ENCODE data around the gene TLE3.

TLE3 gene

GRCh38 chr15:70098461-70099166 is 897 bp upstream of the TLE3 start:
- peak; percentile 19 for DNase-seq (ENCODE audit: low spot score)

- DNase-seq (ENCODE audit: low spot score), result no peak
Measured at GRCh38 chr15:70098153-70098460, 390 bp upstream of the TLE3 start.

GRCh38 chr15:70097063-70097320 is 725 bp downstream of the TLE3 start:
- no peak for DNase-seq (ENCODE audit: low spot score)

- DNase-seq (ENCODE audit: low spot score), result peak; percentile 49
Measured at GRCh38 chr15:70096215-70097062, 1.3 kb downstream of the TLE3 start.

- DNase-seq (ENCODE audit: low spot score), result no peak
Measured at GRCh38 chr15:70095408-70096214, 2.1 kb downstream of the TLE3 start.

- DNase-seq (ENCODE audit: low spot score), result no peak
Measured at GRCh38 chr15:70094690-70095311, 2.9 kb downstream of the TLE3 start.

GRCh38 chr15:70093481-70094319 is 4.0 kb downstream of the TLE3 start:
- peak; percentile 6 for DNase-seq (ENCODE audit: low spot score)

- DNase-seq (ENCODE audit: low spot score), result no peak
Measured at GRCh38 chr15:70093070-70093469, 4.6 kb downstream of the TLE3 start.

- no peak for DNase-seq (ENCODE audit: low spot score)
Measured at GRCh38 chr15:70092464-70093027, 5.2 kb downstream of the TLE3 start.

GRCh38 chr15:70091726-70092463 is 5.8 kb downstream of the TLE3 start:
- DNase-seq (ENCODE audit: low spot score), result peak; percentile 51

- DNase-seq (ENCODE audit: low spot score), result no peak
Measured at GRCh38 chr15:70090436-70091296, 7.1 kb downstream of the TLE3 start.

- no peak for DNase-seq (ENCODE audit: low spot score)
Measured at GRCh38 chr15:70089692-70089971, 8.1 kb downstream of the TLE3 start.

- no peak for DNase-seq (ENCODE audit: low spot score)
Measured at GRCh38 chr15:70088887-70089691, 8.6 kb downstream of the TLE3 start.

GRCh38 chr15:70088455-70088854 is 9.3 kb downstream of the TLE3 start:
- no peak for DNase-seq (ENCODE audit: low spot score)

- DNase-seq (ENCODE audit: low spot score), result no peak
Measured at GRCh38 chr15:70087708-70088352, 9.9 kb downstream of the TLE3 start.

GRCh38 chr15:70086636-70087035 is 11.1 kb downstream of the TLE3 start:
- DNase-seq (ENCODE audit: low spot score), result no peak

- no peak for DNase-seq (ENCODE audit: low spot score)
Measured at GRCh38 chr15:70084461-70084860, 13.3 kb downstream of the TLE3 start.

GRCh38 chr15:70083946-70084345 is 13.8 kb downstream of the TLE3 start:
- DNase-seq (ENCODE audit: low spot score), result peak; percentile 25

- no peak for DNase-seq (ENCODE audit: low spot score)
Measured at GRCh38 chr15:70083418-70083817, 14.3 kb downstream of the TLE3 start.

All from CD4-positive, alpha-beta T cell treated with Interleukin-15 for 4 hours (primary cell).